IMR-90 (cell line): ENCODE measurements around the gene SYT2. TPM values are rescaled to one million over a fixed set of nuclear protein-coding genes. Genes with fewer than 3 reads are reported as not detected.

Experiments
- ATAC-seq: fragments of 200-7000 bp; cut with Tn5 transposase; 2 replicates; pipeline ENCODE4 v1.9.1; 2020; ENCODE audit warnings: low read depth, mild to moderate bottlenecking, moderate library complexity
- BruUV-seq: library from RNA; stranded (reverse); fragments of 400-500 nt; replicated peaks from 2 replicates; lab custom pipeline; 2021; lab: Mats Ljungman, UMichigan
- CTCF ChIA-PET: fragments of 300-600 bp; formaldehyde crosslinking; extraction: SDS; loops from one replicate; lab custom pipeline; 2021; ENCODE audit warnings: antibody characterized with exemption; lab: Yijun Ruan, JAX
- POLR2A ChIA-PET: fragments of 300-600 bp; sonication (Branson Sonifier 250); formaldehyde crosslinking; loops from one replicate; lab custom pipeline; 2022; ENCODE audit warnings: antibody characterized with exemption; ENCODE audit not compliant: unreplicated experiment; lab: Charles Lee
- DNase-seq: peaks from one replicate; pipeline ENCODE4 v3.0.0; 2013
- H2AFZ ChIP-seq: replicated peaks from 2 replicates; pipeline ENCODE3; 2013; ENCODE audit warnings: low read length, mild to moderate bottlenecking; ENCODE audit not compliant: poor library complexity
- H2AK5ac ChIP-seq: 2 replicates; pipeline ENCODE4 v1.6.1; 2013; ENCODE audit warnings: low read depth, low read length, inconsistent platforms
- H2AK9ac ChIP-seq: replicated peaks from 2 replicates; pipeline ENCODE3; 2013; ENCODE audit warnings: mild to moderate bottlenecking, low read depth, low read length, moderate library complexity; ENCODE audit not compliant: poor library complexity
- H2BK120ac ChIP-seq: 2 replicates; pipeline ENCODE4 v1.6.1; 2013; ENCODE audit warnings: low read depth, low read length, inconsistent platforms
- H2BK15ac ChIP-seq: 3 replicates; pipeline ENCODE4 v1.6.1; 2013; ENCODE audit warnings: low read depth, low read length, inconsistent platforms
- H2BK20ac ChIP-seq: 2 replicates; pipeline ENCODE4 v1.6.1; 2013; ENCODE audit warnings: low read depth, mild to moderate bottlenecking, inconsistent platforms, low read length, moderate library complexity
- H2BK5ac ChIP-seq: 2 replicates; pipeline ENCODE4 v1.6.1; 2013; ENCODE audit warnings: mild to moderate bottlenecking, low read depth, low read length, inconsistent platforms; ENCODE audit not compliant: poor library complexity, severe bottlenecking
- H3K14ac ChIP-seq: replicated peaks from 2 replicates; pipeline ENCODE4 v1.6.1; 2013; ENCODE audit warnings: low read depth, low read length, inconsistent platforms
- H3K18ac ChIP-seq: 2 replicates; pipeline ENCODE4 v1.6.1; 2013; ENCODE audit warnings: low read depth, low read length, control low read depth
- H3K23ac ChIP-seq: 2 replicates; pipeline ENCODE4 v1.6.1; 2013; ENCODE audit warnings: low read depth, low read length, inconsistent platforms
- H3K27ac ChIP-seq: 2 replicates; pipeline ENCODE4 v1.5.1; 2013; ENCODE audit warnings: mild to moderate bottlenecking, control low read depth, low read length; ENCODE audit not compliant: insufficient read depth
- H3K27me3 ChIP-seq: 2 replicates; pipeline ENCODE4 v1.6.1; 2013; ENCODE audit warnings: low read length; ENCODE audit not compliant: control insufficient read depth, insufficient read depth
- H3K36me3 ChIP-seq: 2 replicates; pipeline ENCODE4 v1.6.1; 2013; ENCODE audit warnings: low read length, mixed read lengths; ENCODE audit not compliant: control insufficient read depth, insufficient read depth
- H3K4ac ChIP-seq: 2 replicates; pipeline ENCODE4 v1.6.1; 2013; ENCODE audit warnings: low read depth, low read length, inconsistent platforms
- H3K4me1 ChIP-seq: 2 replicates; pipeline ENCODE4 v1.6.1; 2013; ENCODE audit warnings: low read length, mixed read lengths; ENCODE audit not compliant: control insufficient read depth, insufficient read depth
- H3K4me2 ChIP-seq: 2 replicates; pipeline ENCODE4 v1.6.1; 2013; ENCODE audit warnings: low read depth, mild to moderate bottlenecking, control low read depth, low read length, moderate library complexity
- H3K4me3 ChIP-seq: 2 replicates; pipeline ENCODE4 v1.5.1; 2013; ENCODE audit warnings: low read depth, mild to moderate bottlenecking, control low read depth, low read length, moderate library complexity; ENCODE audit not compliant: insufficient read depth
- H3K56ac ChIP-seq: 2 replicates; pipeline ENCODE4 v1.6.1; 2013; ENCODE audit warnings: low read length, inconsistent platforms; ENCODE audit not compliant: insufficient read depth; ENCODE audit errors: extremely low read depth
- H3K79me1 ChIP-seq, 2 experiments: 2 replicates each; pipeline ENCODE4 v1.6.1; 2013; ENCODE audit warnings: low read length in 2 of 2, inconsistent platforms in 1 of 2, low read depth in 1 of 2
- H3K9ac ChIP-seq: 2 replicates; pipeline ENCODE4 v1.6.1; 2013; ENCODE audit warnings: low read depth, low read length, control low read depth
- H3K9me1 ChIP-seq: 2 replicates; pipeline ENCODE4 v1.6.1; 2013; ENCODE audit warnings: low read length, inconsistent platforms; ENCODE audit not compliant: insufficient read depth
- H3K9me3 ChIP-seq: 2 replicates; pipeline ENCODE4 v1.6.1; 2013; ENCODE audit warnings: low read length; ENCODE audit not compliant: control insufficient read depth, insufficient read depth
- H4K20me1 ChIP-seq: 2 replicates; pipeline ENCODE4 v1.6.1; 2013; ENCODE audit warnings: low read length, inconsistent platforms; ENCODE audit not compliant: insufficient read depth
- H4K5ac ChIP-seq: 2 replicates; pipeline ENCODE4 v1.6.1; 2013; ENCODE audit warnings: mild to moderate bottlenecking, low read depth, low read length, control low read depth
- H4K8ac ChIP-seq, 2 experiments: 2 replicates each; pipeline ENCODE4 v1.6.1; 2013; ENCODE audit warnings: low read depth in 2 of 2, low read length in 2 of 2, control low read depth in 1 of 2, inconsistent platforms in 1 of 2
- H4K91ac ChIP-seq: 2 replicates; pipeline ENCODE4 v1.6.1; 2013; ENCODE audit warnings: low read depth, low read length, inconsistent platforms; ENCODE audit not compliant: insufficient read depth
- BHLHE40 ChIP-seq: fragments of 150-350 bp; IDR thresholded peaks from 2 replicates; pipeline ENCODE4 v1.6.1; 2016; ENCODE audit warnings: mild to moderate bottlenecking, low read depth, low read length
- CEBPB ChIP-seq: IDR thresholded peaks from 2 replicates; pipeline ENCODE4 v1.6.1; 2012; ENCODE audit warnings: low read depth, low read length, improper control_type of control experiment
- MAFK ChIP-seq: IDR thresholded peaks from 2 replicates; pipeline ENCODE4 v1.6.1; 2012; ENCODE audit warnings: low read depth, low read length, improper control_type of control experiment
- MAZ ChIP-seq: IDR thresholded peaks from 2 replicates; pipeline ENCODE4 v1.6.1; 2012; ENCODE audit warnings: low read depth, mild to moderate bottlenecking, low read length, improper control_type of control experiment, moderate library complexity, borderline replicate concordance
- NFE2L2 ChIP-seq: fragments of 150-350 bp; IDR thresholded peaks from 2 replicates; pipeline ENCODE4 v1.6.1; 2016; ENCODE audit warnings: low read depth, mild to moderate bottlenecking, low read length
- RCOR1 ChIP-seq: IDR thresholded peaks from 2 replicates; pipeline ENCODE4 v1.6.1; 2012; ENCODE audit warnings: mild to moderate bottlenecking, low read length, improper control_type of control experiment; ENCODE audit not compliant: insufficient replicate concordance
- WGBS, 2 experiments: methylation state at CpG; one replicate each; pipeline versions ENCODE4 v1.1.5 to v1.1.7; 2013; ENCODE audit warnings: missing lambda C conversion rate in 2 of 2; ENCODE audit not compliant: insufficient read length in 1 of 2; ENCODE audit errors: extremely low coverage in 2 of 2; 5-methylcytosine and 5-hydroxymethylcytosine counted together
- dilution Hi-C: fragments of 300-500 bp; cut with HindIII; formaldehyde crosslinking; loops from one replicate; pipeline ENCODE4 v1.14.3; 2018; ENCODE audit warnings: low sequenced_read_pairs; ENCODE audit not compliant: unreplicated experiment
- in situ Hi-C: fragments of 300-500 bp; cut with MboI; formaldehyde crosslinking; loops from 3 replicates; pipeline ENCODE4 v1.14.3; 2019; ENCODE audit warnings: low sequenced_read_pairs, inconsistent platforms, mixed read lengths
- intact Hi-C: fragments of 100-400 bp; cut with micrococcal nuclease; formaldehyde crosslinking; loops from 2 replicates; pipeline ENCODE4 v1.10.0; 2022
- polyA plus RNA-seq, 3 experiments: library from polyadenylated mRNA; depleted of rRNA; stranded (reverse); fragments of >200 nt; gene quantifications; 2 replicates each; pipeline ENCODE4 v1.2.3, GENCODE V29; 2012; ENCODE audit warnings: low replicate concordance in 1 of 3
- total RNA-seq: library from RNA; depleted of rRNA; stranded (reverse); fragments of >200 nt; gene quantifications from 2 replicates; pipeline ENCODE4 v1.2.3, GENCODE V29; 2012

SYT2 gene
- total and polyA plus RNA-seq, 2 of the 4 experiments (the other 2 are of a cell fraction), result under 0.01 TPM

GRCh38 chr1:202754293-202754692 is 44.0 kb upstream of the SYT2 start:
- POLR2A ChIA-PET, result no interaction called here
- H3K14ac ChIP-seq, result no peak overlapping the region
- H4K91ac ChIP-seq, result no peak overlapping the region
- no peaks in the 10 kb centered on the region; the same call in 1 of the 2 replicates for H4K20me1 ChIP-seq
- ATAC-seq, result no peak
- no peak overlapping the region for H4K8ac ChIP-seq
- H3K9ac ChIP-seq, result no peak overlapping the region
- peaks cover 61% of the 10 kb centered on the region for H3K36me3 ChIP-seq
- no peak overlapping the region for H2BK15ac ChIP-seq
- no peak overlapping the region for H3K4ac ChIP-seq
- intact Hi-C loops (loop anchor here (5.0 to 10.0 kb wide), 2 partner anchors 98 to 241 kb away; no protein-coding TSS in a partner anchor), in situ Hi-C loops (loop anchor here (10.0 kb wide), 1 partner anchor 161 kb away; no protein-coding TSS in a partner anchor), dilution Hi-C loops (no loop called here)
- no peak overlapping the region for H2BK5ac ChIP-seq
- TF ChIP-seq MAZ (no peak), MAFK (no peak), BHLHE40 (no peak), RCOR1 (no peak), NFE2L2 (no peak), CEBPB (no peak)
- CTCF ChIA-PET, result no interaction called here
- BruUV-seq, result no TSS peak
- H3K4me3 ChIP-seq, result no peak overlapping the region
- no peak overlapping the region for H4K5ac ChIP-seq
- H3K56ac ChIP-seq, result no peak overlapping the region
- no peak overlapping the region for H2AFZ ChIP-seq
- H3K9me3 ChIP-seq, result no peaks in the 10 kb centered on the region
- no peak overlapping the region for H3K27ac ChIP-seq
- no peak overlapping the region for H2AK9ac ChIP-seq
- H3K18ac ChIP-seq, result no peak overlapping the region
- peaks cover 3 to 22% of the 10 kb centered on the region in 2 experiments for H3K79me1 ChIP-seq
- no peak overlapping the region for H2AK5ac ChIP-seq
- H2BK120ac ChIP-seq, result no peak overlapping the region
- no CpG with 5 or more reads among the region's 2 CpGs for WGBS, 2 experiments
- no peaks in the 10 kb centered on the region for H3K4me1 ChIP-seq
- no peak overlapping the region for H3K23ac ChIP-seq
- DNase-seq, result no peak
- H3K4me2 ChIP-seq, result no peak overlapping the region
- H3K9me1 ChIP-seq, result peaks cover 4% of the 10 kb centered on the region; the same call in 1 of the 2 replicates
- no peak overlapping the region for H2BK20ac ChIP-seq
- H3K27me3 ChIP-seq, result no peaks in the 10 kb centered on the region
